ENCODE data around the gene CDK10. TPM values are rescaled to one million over a fixed set of nuclear protein-coding genes. Genes with fewer than 3 reads are reported as not detected.

CDK10 gene
- total and polyA plus RNA-seq, 9 of the 15 experiments (the other 6 are each of a cell fraction or from before 2014, with no cell fraction given): 2.0 to 85.1 (median 40.1) TPM

DNA sequence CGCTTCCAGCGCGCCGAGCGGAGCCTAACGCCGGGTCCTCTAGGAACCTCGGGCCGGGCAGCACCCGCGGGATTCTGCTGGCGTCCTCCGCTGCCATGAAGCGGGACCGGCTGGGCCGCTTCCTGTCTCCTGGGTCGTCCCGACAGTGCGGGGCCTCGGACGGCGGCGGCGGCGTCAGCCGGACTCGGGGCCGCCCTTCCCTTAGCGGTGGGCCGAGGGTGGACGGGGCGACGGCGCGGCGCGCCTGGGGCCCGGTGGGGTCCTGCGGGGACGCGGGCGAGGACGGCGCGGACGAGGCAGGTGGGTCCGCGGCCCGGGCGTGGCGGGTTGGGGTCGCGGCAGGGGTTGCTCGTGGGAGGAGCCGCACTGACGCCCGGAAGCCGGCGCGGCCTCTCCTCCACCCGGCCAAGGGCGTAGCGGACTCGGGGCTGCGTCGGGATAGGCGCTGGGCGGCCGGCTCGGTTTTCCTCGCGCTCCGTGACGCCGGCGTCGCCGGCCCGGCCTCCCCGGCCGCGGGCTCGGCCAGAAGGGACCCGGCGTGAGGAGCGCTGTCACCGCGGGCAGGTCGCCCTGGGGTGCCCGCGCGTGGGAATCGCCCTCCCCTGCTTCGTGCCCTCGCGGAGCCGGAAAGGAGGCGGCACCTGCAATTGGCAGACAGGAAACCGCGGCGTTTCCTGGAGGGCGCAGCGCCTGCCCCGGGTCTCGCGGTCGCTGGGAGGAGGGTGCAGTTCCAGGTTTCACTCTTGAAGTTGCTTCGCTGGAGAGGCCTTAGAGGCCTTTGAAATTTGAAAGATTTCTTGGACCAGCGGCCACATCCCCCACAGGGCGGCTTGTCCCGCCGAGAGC, 35.3 kb downstream of the CDK10 start (continued):
- TF ChIP-seq NFYB (IDR thresholded peaks at IDR 0.05; ENCODE audit: extremely low read depth, insufficient read length): no peak
- no peak for TF ChIP-seq ATF7 (IDR thresholded peaks at IDR 0.05)
- TF ChIP-seq ETV1 (tag; conservative IDR thresholded peaks at IDR 0.05; ENCODE audit: low read depth): no peak
- TF ChIP-seq U2AF2 (optimal IDR thresholded peaks at IDR 0.05; ENCODE audit: low read depth, low read length): no peak
- TF ChIP-seq HINFP (tag; conservative IDR thresholded peaks at IDR 0.05; ENCODE audit: low read depth): no peak
- TF ChIP-seq ARHGAP35 (IDR thresholded peaks at IDR 0.05; ENCODE audit: partially characterized antibody): no peak
- no peak for TF ChIP-seq ZMIZ1 (IDR thresholded peaks at IDR 0.05; ENCODE audit: low read depth in 2 of 2, low read length in 2 of 2)
- TF ChIP-seq RBFOX2 (IDR thresholded peaks at IDR 0.05; ENCODE audit: low read depth, low read length): peak; percentile 54
- TF ChIP-seq SMAD3 (CRISPR knock-in tag; conservative IDR thresholded peaks at IDR 0.05): no peak
- TF ChIP-seq HSF4 (CRISPR knock-in tag; IDR thresholded peaks at IDR 0.05; ENCODE audit: borderline replicate concordance): no peak
- TF ChIP-seq, protein P1, sequence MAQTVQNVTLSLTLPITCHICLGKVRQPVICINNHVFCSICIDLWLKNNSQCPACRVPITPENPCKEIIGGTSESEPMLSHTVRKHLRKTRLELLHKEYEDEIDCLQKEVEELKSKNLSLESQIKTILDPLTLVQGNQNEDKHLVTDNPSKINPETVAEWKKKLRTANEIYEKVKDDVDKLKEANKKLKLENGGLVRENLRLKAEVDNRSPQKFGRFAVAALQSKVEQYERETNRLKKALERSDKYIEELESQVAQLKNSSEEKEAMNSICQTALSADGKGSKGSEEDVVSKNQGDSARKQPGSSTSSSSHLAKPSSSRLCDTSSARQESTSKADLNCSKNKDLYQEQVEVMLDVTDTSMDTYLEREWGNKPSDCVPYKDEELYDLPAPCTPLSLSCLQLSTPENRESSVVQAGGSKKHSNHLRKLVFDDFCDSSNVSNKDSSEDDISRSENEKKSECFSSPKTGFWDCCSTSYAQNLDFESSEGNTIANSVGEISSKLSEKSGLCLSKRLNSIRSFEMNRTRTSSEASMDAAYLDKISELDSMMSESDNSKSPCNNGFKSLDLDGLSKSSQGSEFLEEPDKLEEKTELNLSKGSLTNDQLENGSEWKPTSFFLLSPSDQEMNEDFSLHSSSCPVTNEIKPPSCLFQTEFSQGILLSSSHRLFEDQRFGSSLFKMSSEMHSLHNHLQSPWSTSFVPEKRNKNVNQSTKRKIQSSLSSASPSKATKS (CRISPR knock-in tag; IDR thresholded peaks at IDR 0.05): no peak
- no peak for TF ChIP-seq BACH1 (tag; IDR thresholded peaks at IDR 0.05)
- TF ChIP-seq, protein P2, sequence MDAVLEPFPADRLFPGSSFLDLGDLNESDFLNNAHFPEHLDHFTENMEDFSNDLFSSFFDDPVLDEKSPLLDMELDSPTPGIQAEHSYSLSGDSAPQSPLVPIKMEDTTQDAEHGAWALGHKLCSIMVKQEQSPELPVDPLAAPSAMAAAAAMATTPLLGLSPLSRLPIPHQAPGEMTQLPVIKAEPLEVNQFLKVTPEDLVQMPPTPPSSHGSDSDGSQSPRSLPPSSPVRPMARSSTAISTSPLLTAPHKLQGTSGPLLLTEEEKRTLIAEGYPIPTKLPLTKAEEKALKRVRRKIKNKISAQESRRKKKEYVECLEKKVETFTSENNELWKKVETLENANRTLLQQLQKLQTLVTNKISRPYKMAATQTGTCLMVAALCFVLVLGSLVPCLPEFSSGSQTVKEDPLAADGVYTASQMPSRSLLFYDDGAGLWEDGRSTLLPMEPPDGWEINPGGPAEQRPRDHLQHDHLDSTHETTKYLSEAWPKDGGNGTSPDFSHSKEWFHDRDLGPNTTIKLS (IDR thresholded peaks at IDR 0.05; ENCODE audit: borderline replicate concordance, low read depth): no peak
- TF ChIP-seq SRSF7 (optimal IDR thresholded peaks at IDR 0.05; ENCODE audit: low read depth, low read length): peak; percentile 41
- TF ChIP-seq ZNF444 (CRISPR knock-in tag; IDR thresholded peaks at IDR 0.05): no peak
- no peak for TF ChIP-seq POLR2AphosphoS2 (IDR thresholded peaks at IDR 0.05; ENCODE audit: low read length)
- no peak for TF ChIP-seq ZNF586 (CRISPR knock-in tag; conservative IDR thresholded peaks at IDR 0.05)
- no peak for TF ChIP-seq PHB2 (IDR thresholded peaks at IDR 0.05; ENCODE audit: low read depth)
- TF ChIP-seq ZNF175 (CRISPR knock-in tag; IDR thresholded peaks at IDR 0.05; ENCODE audit: low read depth): no peak
- TF ChIP-seq ZNF24 (IDR thresholded peaks at IDR 0.05): no peak
